HCT116 (cell line): ENCODE data around the gene OTOP3. TPM values are rescaled to one million over a fixed set of nuclear protein-coding genes. Genes with fewer than 3 reads are reported as not detected.

Experiments used
- ATAC-seq: fragments of 200-7000 bp; cut with Tn5 transposase; 2 replicates; pipeline ENCODE4 v1.9.1; 2020; ENCODE audit warnings: mild to moderate bottlenecking, moderate library complexity
- BruUV-seq: library from RNA; stranded (reverse); fragments of 400-500 nt; replicated peaks from 2 replicates; lab custom pipeline; 2021; lab: Mats Ljungman, UMichigan
- CTCF ChIA-PET: fragments of 300-600 bp; sonication (Branson Sonifier 250); formaldehyde crosslinking; loops from one replicate; lab custom pipeline; 2021; ENCODE audit warnings: antibody characterized with exemption; lab: Charles Lee
- POLR2A ChIA-PET: fragments of 300-600, 350-600 bp; sonication (Branson Sonifier 250); formaldehyde crosslinking; loops from one replicate; lab custom pipeline; 2021; ENCODE audit warnings: antibody characterized with exemption; lab: Charles Lee
- RAD21 ChIA-PET, 2 experiments: fragments of 300-600 bp; sonication (Branson Sonifier 250); formaldehyde crosslinking; loops; one replicate each; lab custom pipeline; 2023; ENCODE audit warnings: low total read pairs in 2 of 2; ENCODE audit not compliant: uncharacterized antibody in 2 of 2, unreplicated experiment in 2 of 2, low non-redundant PET in 1 of 2; lab: Charles Lee
- DNase-seq: peaks from one replicate; pipeline ENCODE4 v3.0.0-alpha.2; 2010; ENCODE audit warnings: low read depth, low spot score
- H2AFZ ChIP-seq: fragments of 200-600 bp; shearing (Covaris generic), sonication (generic); 2 replicates; pipeline ENCODE4 v1.6.1; 2017; ENCODE audit warnings: low read depth, mixed run types, mixed read lengths, antibody characterized with exemption, low read length; ENCODE audit not compliant: poor library complexity, severe bottlenecking
- H3K27ac ChIP-seq: 2 replicates; pipeline ENCODE4 v1.5.1; 2012; ENCODE audit warnings: low read depth, low read length
- H3K27me3 ChIP-seq: fragments of 200-600 bp; sonication (generic); 2 replicates; pipeline ENCODE4 v1.6.1; 2016; ENCODE audit warnings: mixed run types, low read length, mixed read lengths; ENCODE audit not compliant: insufficient read depth
- H3K36me3 ChIP-seq, 2 experiments: fragments of 200-500 bp in 1 of 2; fragments of 200-600 bp in 1 of 2; sonication (Bioruptor generic) in 1 of 2; sonication (generic) in 1 of 2; 2 replicates each; pipeline versions ENCODE4 v1.5.1 to v1.6.1; 2014 to 2016; ENCODE audit warnings: low read length in 2 of 2, inconsistent platforms in 1 of 2, mixed read lengths in 1 of 2, mixed run types in 1 of 2; ENCODE audit not compliant: insufficient read depth in 2 of 2, control insufficient read depth in 1 of 2
- H3K4me1 ChIP-seq, 2 experiments: fragments of 200-600 bp in 1 of 2; sonication (generic) in 1 of 2; 2 replicates each; pipeline versions ENCODE4 v1.5.1 to v1.6.1; 2012 to 2017; ENCODE audit warnings: low read length in 2 of 2, inconsistent platforms in 1 of 2, mild to moderate bottlenecking in 1 of 2, mixed read lengths in 1 of 2, mixed run types in 1 of 2, moderate library complexity in 1 of 2; ENCODE audit not compliant: insufficient read depth in 2 of 2, control insufficient read depth in 1 of 2
- H3K4me2 ChIP-seq: fragments of 200-600 bp; sonication (generic); 2 replicates; pipeline ENCODE4 v1.6.1; 2017; ENCODE audit warnings: mixed run types, low read length, mixed read lengths
- H3K4me3 ChIP-seq, 2 experiments: fragments of 200-600 bp in 1 of 2; sonication (generic) in 1 of 2; replicated peaks in 1 of 2; 2 replicates each; pipeline ENCODE4 v1.5.1; 2011 to 2016; ENCODE audit warnings: low read length in 2 of 2, control low read depth in 1 of 2, low read depth in 1 of 2, mild to moderate bottlenecking in 1 of 2, mixed read lengths in 1 of 2, mixed run types in 1 of 2
- H3K79me2 ChIP-seq: fragments of 200-600 bp; sonication (generic); 2 replicates; pipeline ENCODE4 v1.6.1; 2017; ENCODE audit warnings: mild to moderate bottlenecking, mixed run types, low read length, moderate library complexity, mixed read lengths; ENCODE audit not compliant: insufficient read depth
- H3K9ac ChIP-seq: fragments of 200-600 bp; sonication (generic); 2 replicates; pipeline ENCODE4 v1.6.1; 2016; ENCODE audit warnings: low read length, mixed read lengths
- H3K9me2 ChIP-seq: fragments of 200-600 bp; sonication (generic), shearing (Covaris generic); 2 replicates; pipeline ENCODE4 v1.6.1; 2017; ENCODE audit warnings: mixed run types, mild to moderate bottlenecking, moderate library complexity; ENCODE audit not compliant: insufficient read depth
- H3K9me3 ChIP-seq, 2 experiments: fragments of 200-500 bp in 1 of 2; fragments of 200-600 bp in 1 of 2; sonication (Bioruptor generic) in 1 of 2; sonication (generic) in 1 of 2; 2 replicates each; pipeline ENCODE4 v1.6.1; 2014 to 2017; ENCODE audit warnings: low read length in 2 of 2, mixed read lengths in 2 of 2, inconsistent platforms in 1 of 2, low read depth in 1 of 2, mild to moderate bottlenecking in 1 of 2, mixed run types in 1 of 2, moderate library complexity in 1 of 2; ENCODE audit not compliant: control insufficient read depth in 1 of 2, insufficient read depth in 1 of 2
- H4K20me1 ChIP-seq: fragments of 200-600 bp; sonication (generic), shearing (Covaris generic); 2 replicates; pipeline ENCODE4 v1.6.1; 2017; ENCODE audit warnings: mixed run types, mild to moderate bottlenecking, moderate library complexity; ENCODE audit not compliant: insufficient read depth
- ATF3 ChIP-seq: IDR thresholded peaks from 2 replicates; pipeline ENCODE4 v1.6.1; 2012
- CEBPB ChIP-seq: IDR thresholded peaks from 2 replicates; pipeline ENCODE4 v1.6.1; 2012; ENCODE audit warnings: low read depth
- CTCF ChIP-seq, 3 experiments: fragments of 200-600 bp in 1 of 3; sonication (generic) in 1 of 3; IDR thresholded peaks in 2 of 3; conservative IDR thresholded peaks in 1 of 3; 2 replicates each; pipeline ENCODE4 v1.5.1; 2012 to 2017; ENCODE audit warnings: low read depth in 2 of 3, low read length in 2 of 3, antibody characterized with exemption in 1 of 3, borderline replicate concordance in 1 of 3, control low read depth in 1 of 3, mild to moderate bottlenecking in 1 of 3, mixed read lengths in 1 of 3, mixed run types in 1 of 3, moderate library complexity in 1 of 3; ENCODE audit not compliant: insufficient read depth in 1 of 3
- ELF1 ChIP-seq: IDR thresholded peaks from 2 replicates; pipeline ENCODE4 v1.6.1; 2012; ENCODE audit warnings: low read depth, borderline replicate concordance
- EZH2 ChIP-seq: fragments of 200-600 bp; sonication (generic); IDR thresholded peaks from 2 replicates; pipeline ENCODE4 v1.6.1; 2017; ENCODE audit warnings: antibody characterized with exemption, mixed run types
- FOSL1 ChIP-seq: IDR thresholded peaks from 2 replicates; pipeline ENCODE4 v1.6.1; 2012; ENCODE audit warnings: low read depth
- POLR2AphosphoS5 ChIP-seq: IDR thresholded peaks from 2 replicates; pipeline ENCODE4 v1.6.1; 2011; ENCODE audit warnings: mild to moderate bottlenecking, low read depth, low read length, moderate library complexity
- RAD21 ChIP-seq: IDR thresholded peaks from 2 replicates; pipeline ENCODE4 v1.6.1; 2012; ENCODE audit warnings: low read depth, mild to moderate bottlenecking
- SIN3A ChIP-seq: IDR thresholded peaks from 2 replicates; pipeline ENCODE4 v1.6.1; 2012; ENCODE audit warnings: low read depth
- SP1 ChIP-seq: IDR thresholded peaks from 2 replicates; pipeline ENCODE4 v1.6.1; 2012; ENCODE audit warnings: low read depth
- SRF ChIP-seq: IDR thresholded peaks from 2 replicates; pipeline ENCODE4 v1.6.1; 2012; ENCODE audit warnings: low read depth
- TCF7L2 ChIP-seq: IDR thresholded peaks from 2 replicates; pipeline ENCODE4 v1.7.0; 2011; ENCODE audit warnings: borderline replicate concordance, inconsistent platforms; ENCODE audit not compliant: insufficient read depth, insufficient read length; ENCODE audit errors: extremely low read depth
- YY1 ChIP-seq: IDR thresholded peaks from 2 replicates; pipeline ENCODE4 v1.6.1; 2011; ENCODE audit warnings: low read length, low read depth, moderate library complexity, mild to moderate bottlenecking; ENCODE audit not compliant: insufficient replicate concordance; ENCODE audit errors: extremely low read depth
- ZBTB33 ChIP-seq: IDR thresholded peaks from 2 replicates; pipeline ENCODE4 v1.6.1; 2011; ENCODE audit warnings: mild to moderate bottlenecking, low read length, moderate library complexity; ENCODE audit not compliant: insufficient replicate concordance; ENCODE audit errors: extremely low read depth
- ZFX ChIP-seq: fragments of 450-650 bp; IDR thresholded peaks from 2 replicates; pipeline ENCODE4 v1.6.1; 2017
- intact Hi-C: fragments of 100-400 bp; cut with micrococcal nuclease; formaldehyde crosslinking; loops from 2 replicates; pipeline ENCODE4 v1.10.0; 2022
- total RNA-seq: library from RNA; stranded (reverse); gene quantifications from one replicate; pipeline ENCODE4 v1.2.1, GENCODE V29; 2021; ENCODE audit not compliant: unreplicated experiment

Gene OTOP3
- total RNA-seq, 1 experiment from 2014 or later: not detected

GRCh38 chr17:74992223-74992622 is 56.5 kb downstream of the OTOP3 start:
- ATAC-seq: no peak
- peak overlapping the region in 1 of 2 experiments; percentile 12; a peak in 1 of 4 replicates for H3K4me3 ChIP-seq

More at GRCh38 chr17:74992223-74992622, 56.5 kb downstream of the OTOP3 start:
- Histone ChIP-seq H3K4me2 (peak overlapping the region; percentile 79), H2AFZ (no peak overlapping the region), H3K9me2 (no peaks in the 10 kb centered on the region), H3K36me3 (no peaks in the 10 kb centered on the region), H3K4me1 (peaks cover 40 to 56% of the 10 kb centered on the region in 2 experiments), H3K27me3 (no peaks in the 10 kb centered on the region), H4K20me1 (no peaks in the 10 kb centered on the region), H3K79me2 (peaks cover 32% of the 10 kb centered on the region; the same call in 1 of the 2 replicates), H3K9me3 (no peaks in the 10 kb centered on the region), H3K9ac (peak overlapping the region; percentile 62), H3K27ac (peak overlapping the region; percentile 74)
- CTCF ChIA-PET: interaction anchor here (4.0 kb wide), 1 partner anchor 31 kb away, joined by 16 read pairs; no protein-coding TSS in a partner anchor
- intact Hi-C loops: no loop called here
- TF ChIP-seq CEBPB (no peak), SRF (no peak), EZH2 (no peak), SIN3A (no peak), CTCF (IDR thresholded peaks at IDR 0.05 in 2 of 3, conservative IDR thresholded peaks at IDR 0.05 in 1 of 3; ENCODE audit: borderline replicate concordance in 1 of 3, insufficient read depth in 1 of 3, low read depth in 2 of 3, low read length in 2 of 3) (no peak), SP1 (no peak), YY1 (no peak), POLR2AphosphoS5 (no peak), ZFX (no peak), TCF7L2 (no peak), ELF1 (no peak), RAD21 (no peak), ZBTB33 (no peak), ATF3 (no peak), FOSL1 (no peak)
- RAD21 ChIA-PET: no interaction called here
- BruUV-seq: no TSS peak
- no peak for DNase-seq
- POLR2A ChIA-PET: interaction anchor here (1.5 kb wide), 1 partner anchor 21 kb away, joined by 4 read pairs; no protein-coding TSS in a partner anchor
